ENCODE data around the gene RAI1.
"Not testable (repeated sequence)": the region's sequence is repeated elsewhere in the genome, so short reads cannot be mapped to it uniquely, and the experiment has no call there.

DNA sequence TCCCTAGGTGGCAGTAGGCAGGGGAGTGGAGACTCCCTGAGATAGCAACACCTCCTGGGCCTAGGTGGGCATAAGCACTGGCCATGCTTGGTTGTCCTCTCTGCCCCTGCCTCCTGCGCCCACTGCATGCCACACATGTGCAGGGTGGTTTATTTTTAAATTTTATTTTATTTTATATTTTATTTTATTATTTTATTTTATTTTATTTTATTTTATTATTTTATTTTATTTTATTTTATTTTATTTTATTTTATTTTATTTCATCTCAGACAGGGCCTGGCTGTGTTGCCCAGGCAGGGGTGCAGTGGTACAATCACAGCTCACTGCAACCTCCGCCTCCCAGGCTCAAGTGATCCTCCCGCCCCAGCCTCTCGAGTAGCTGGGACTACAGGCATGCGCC lies 126.9 kb downstream of the RAI1 start:
- not testable (repeated sequence) for TF ChIP-seq TP53 (CRISPR knock-in tag; IDR thresholded peaks at IDR 0.05); POLR2A (IDR thresholded peaks at IDR 0.05; ENCODE audit: low read length); CEBPB (IDR thresholded peaks at IDR 0.05); EP300 (IDR thresholded peaks at IDR 0.05); RAD21 (conservative IDR thresholded peaks at IDR 0.05 in 1 of 2, IDR thresholded peaks at IDR 0.05 in 1 of 2)
- TF ChIP-seq, protein P1, sequence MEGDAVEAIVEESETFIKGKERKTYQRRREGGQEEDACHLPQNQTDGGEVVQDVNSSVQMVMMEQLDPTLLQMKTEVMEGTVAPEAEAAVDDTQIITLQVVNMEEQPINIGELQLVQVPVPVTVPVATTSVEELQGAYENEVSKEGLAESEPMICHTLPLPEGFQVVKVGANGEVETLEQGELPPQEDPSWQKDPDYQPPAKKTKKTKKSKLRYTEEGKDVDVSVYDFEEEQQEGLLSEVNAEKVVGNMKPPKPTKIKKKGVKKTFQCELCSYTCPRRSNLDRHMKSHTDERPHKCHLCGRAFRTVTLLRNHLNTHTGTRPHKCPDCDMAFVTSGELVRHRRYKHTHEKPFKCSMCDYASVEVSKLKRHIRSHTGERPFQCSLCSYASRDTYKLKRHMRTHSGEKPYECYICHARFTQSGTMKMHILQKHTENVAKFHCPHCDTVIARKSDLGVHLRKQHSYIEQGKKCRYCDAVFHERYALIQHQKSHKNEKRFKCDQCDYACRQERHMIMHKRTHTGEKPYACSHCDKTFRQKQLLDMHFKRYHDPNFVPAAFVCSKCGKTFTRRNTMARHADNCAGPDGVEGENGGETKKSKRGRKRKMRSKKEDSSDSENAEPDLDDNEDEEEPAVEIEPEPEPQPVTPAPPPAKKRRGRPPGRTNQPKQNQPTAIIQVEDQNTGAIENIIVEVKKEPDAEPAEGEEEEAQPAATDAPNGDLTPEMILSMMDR (IDR thresholded peaks at IDR 0.05), result not testable (repeated sequence)

Measured in A549 (cell line).